ENCODE measurements around the gene CCNQ.

CCNQ gene

GRCh38 chrX:153582896-153583295 is 16.0 kb downstream of the CCNQ start:
- H3K27ac ChIP-seq (ENCODE audit: low read length) = no peak overlapping the region
- H3K27me3 ChIP-seq (ENCODE audit: control insufficient read depth in 1 of 2, insufficient read depth in 2 of 2, low read length in 2 of 2) = peaks cover 0 to 13% of the 10 kb centered on the region in 2 donors
- no peak overlapping the region for H3K4me3 ChIP-seq (ENCODE audit: low read length in 2 of 2)
- H3K9me3 ChIP-seq (ENCODE audit: control insufficient read depth in 2 of 2, low read length in 2 of 2) = no peaks in the 10 kb centered on the region
- H3K9ac ChIP-seq (ENCODE audit: low read length in 2 of 2) = no peak overlapping the region
- no peaks in the 10 kb centered on the region for H3K4me1 ChIP-seq (ENCODE audit: control insufficient read depth, insufficient read depth, low read length)
- H3K36me3 ChIP-seq (ENCODE audit: control insufficient read depth in 2 of 2, insufficient read depth in 2 of 2, low read length in 2 of 2) = peaks cover 0 to under 1% of the 10 kb centered on the region in 2 donors

- no peaks in the 10 kb centered on the region for H3K9me3 ChIP-seq (ENCODE audit: control insufficient read depth in 2 of 2, low read length in 2 of 2)
- peaks cover 0 to 17% of the 10 kb centered on the region in 2 donors for H3K27me3 ChIP-seq (ENCODE audit: control insufficient read depth in 1 of 2, insufficient read depth in 2 of 2, low read length in 2 of 2)
- H3K36me3 ChIP-seq (ENCODE audit: control insufficient read depth in 2 of 2, insufficient read depth in 2 of 2, low read length in 2 of 2) = no peaks in the 10 kb centered on the region
- H3K9ac ChIP-seq (ENCODE audit: low read length in 2 of 2) = no peak overlapping the region
- H3K27ac ChIP-seq (ENCODE audit: low read length) = no peak overlapping the region
- no peaks in the 10 kb centered on the region for H3K4me1 ChIP-seq (ENCODE audit: control insufficient read depth, insufficient read depth, low read length)
- H3K4me3 ChIP-seq (ENCODE audit: low read length in 2 of 2) = no peak overlapping the region
These were observed 18.1 kb downstream of the CCNQ start for GRCh38 chrX:153580700-153581386.

GRCh38 chrX:153578889-153579288 is 20.1 kb downstream of the CCNQ start:
- no peak overlapping the region for H3K4me3 ChIP-seq (ENCODE audit: low read length in 2 of 2)
- H3K36me3 ChIP-seq (ENCODE audit: control insufficient read depth in 2 of 2, insufficient read depth in 2 of 2, low read length in 2 of 2) = no peaks in the 10 kb centered on the region
- no peak overlapping the region for H3K27ac ChIP-seq (ENCODE audit: low read length)
- H3K9ac ChIP-seq (ENCODE audit: low read length in 2 of 2) = no peak overlapping the region
- H3K9me3 ChIP-seq (ENCODE audit: control insufficient read depth in 2 of 2, low read length in 2 of 2) = no peaks in the 10 kb centered on the region
- H3K27me3 ChIP-seq (ENCODE audit: control insufficient read depth in 1 of 2, insufficient read depth in 2 of 2, low read length in 2 of 2) = peaks cover 0 to 20% of the 10 kb centered on the region in 2 donors
- no peaks in the 10 kb centered on the region for H3K4me1 ChIP-seq (ENCODE audit: control insufficient read depth, insufficient read depth, low read length)

- H3K27me3 ChIP-seq (ENCODE audit: control insufficient read depth in 1 of 2, insufficient read depth in 2 of 2, low read length in 2 of 2) = peaks cover 0 to 24% of the 10 kb centered on the region in 2 donors
- no peak overlapping the region for H3K4me3 ChIP-seq (ENCODE audit: low read length in 2 of 2)
- H3K4me1 ChIP-seq (ENCODE audit: control insufficient read depth, insufficient read depth, low read length) = no peaks in the 10 kb centered on the region
- no peaks in the 10 kb centered on the region for H3K9me3 ChIP-seq (ENCODE audit: control insufficient read depth in 2 of 2, low read length in 2 of 2)
- no peak overlapping the region for H3K27ac ChIP-seq (ENCODE audit: low read length)
- H3K9ac ChIP-seq (ENCODE audit: low read length in 2 of 2) = no peak overlapping the region
- no peaks in the 10 kb centered on the region for H3K36me3 ChIP-seq (ENCODE audit: control insufficient read depth in 2 of 2, insufficient read depth in 2 of 2, low read length in 2 of 2)
These were observed 20.6 kb downstream of the CCNQ start for GRCh38 chrX:153578200-153578835.

- Histone ChIP-seq H3K27me3 (ENCODE audit: control insufficient read depth in 1 of 2, insufficient read depth in 2 of 2, low read length in 2 of 2) (peaks cover 0 to 29% of the 10 kb centered on the region in 2 donors), H3K27ac (ENCODE audit: low read length) (no peak overlapping the region), H3K36me3 (ENCODE audit: control insufficient read depth in 2 of 2, insufficient read depth in 2 of 2, low read length in 2 of 2) (no peaks in the 10 kb centered on the region), H3K4me1 (ENCODE audit: control insufficient read depth, insufficient read depth, low read length) (no peaks in the 10 kb centered on the region), H3K9ac (ENCODE audit: low read length in 2 of 2) (no peak overlapping the region), H3K4me3 (ENCODE audit: low read length in 2 of 2) (no peak overlapping the region), H3K9me3 (ENCODE audit: control insufficient read depth in 2 of 2, low read length in 2 of 2) (no peaks in the 10 kb centered on the region)
These were observed 22.0 kb downstream of the CCNQ start for GRCh38 chrX:153576961-153577360.

GRCh38 chrX:153576239-153576870 is 22.6 kb downstream of the CCNQ start:
- no peaks in the 10 kb centered on the region for H3K36me3 ChIP-seq (ENCODE audit: control insufficient read depth in 2 of 2, insufficient read depth in 2 of 2, low read length in 2 of 2)
- no peak overlapping the region for H3K4me3 ChIP-seq (ENCODE audit: low read length in 2 of 2)
- peaks cover 0 to 25% of the 10 kb centered on the region in 2 donors for H3K27me3 ChIP-seq (ENCODE audit: control insufficient read depth in 1 of 2, insufficient read depth in 2 of 2, low read length in 2 of 2)
- H3K9me3 ChIP-seq (ENCODE audit: control insufficient read depth in 2 of 2, low read length in 2 of 2) = no peaks in the 10 kb centered on the region
- no peaks in the 10 kb centered on the region for H3K4me1 ChIP-seq (ENCODE audit: control insufficient read depth, insufficient read depth, low read length)
- H3K9ac ChIP-seq (ENCODE audit: low read length in 2 of 2) = no peak overlapping the region
- H3K27ac ChIP-seq (ENCODE audit: low read length) = no peak overlapping the region

GRCh38 chrX:153573984-153574383 is 25.0 kb downstream of the CCNQ start:
- no peak overlapping the region for H3K9ac ChIP-seq (ENCODE audit: low read length in 2 of 2)
- H3K4me3 ChIP-seq (ENCODE audit: low read length in 2 of 2) = no peak overlapping the region
- H3K27ac ChIP-seq (ENCODE audit: low read length) = no peak overlapping the region
- H3K9me3 ChIP-seq (ENCODE audit: control insufficient read depth in 2 of 2, low read length in 2 of 2) = no peaks in the 10 kb centered on the region
- H3K36me3 ChIP-seq (ENCODE audit: control insufficient read depth in 2 of 2, insufficient read depth in 2 of 2, low read length in 2 of 2) = no peaks in the 10 kb centered on the region
- H3K27me3 ChIP-seq (ENCODE audit: control insufficient read depth in 1 of 2, insufficient read depth in 2 of 2, low read length in 2 of 2) = peaks cover 0 to 25% of the 10 kb centered on the region in 2 donors
- H3K4me1 ChIP-seq (ENCODE audit: control insufficient read depth, insufficient read depth, low read length) = no peaks in the 10 kb centered on the region

GRCh38 chrX:153572601-153573000 is 26.3 kb downstream of the CCNQ start:
- Histone ChIP-seq H3K4me3 (ENCODE audit: low read length in 2 of 2) (no peak overlapping the region), H3K27ac (ENCODE audit: low read length) (no peak overlapping the region), H3K36me3 (ENCODE audit: control insufficient read depth in 2 of 2, insufficient read depth in 2 of 2, low read length in 2 of 2) (no peaks in the 10 kb centered on the region), H3K4me1 (ENCODE audit: control insufficient read depth, insufficient read depth, low read length) (no peaks in the 10 kb centered on the region), H3K9ac (ENCODE audit: low read length in 2 of 2) (no peak overlapping the region), H3K9me3 (ENCODE audit: control insufficient read depth in 2 of 2, low read length in 2 of 2) (no peaks in the 10 kb centered on the region), H3K27me3 (ENCODE audit: control insufficient read depth in 1 of 2, insufficient read depth in 2 of 2, low read length in 2 of 2) (peaks cover 0 to 21% of the 10 kb centered on the region in 2 donors)

GRCh38 chrX:153571534-153571908 is 27.4 kb downstream of the CCNQ start:
- Histone ChIP-seq H3K27me3 (ENCODE audit: control insufficient read depth in 1 of 2, insufficient read depth in 2 of 2, low read length in 2 of 2) (peaks cover 0 to 21% of the 10 kb centered on the region in 2 donors), H3K9me3 (ENCODE audit: control insufficient read depth in 2 of 2, low read length in 2 of 2) (no peaks in the 10 kb centered on the region), H3K4me3 (ENCODE audit: low read length in 2 of 2) (no peak overlapping the region), H3K9ac (ENCODE audit: low read length in 2 of 2) (no peak overlapping the region), H3K4me1 (ENCODE audit: control insufficient read depth, insufficient read depth, low read length) (no peaks in the 10 kb centered on the region), H3K27ac (ENCODE audit: low read length) (no peak overlapping the region), H3K36me3 (ENCODE audit: control insufficient read depth in 2 of 2, insufficient read depth in 2 of 2, low read length in 2 of 2) (no peaks in the 10 kb centered on the region)

- H3K27me3 ChIP-seq (ENCODE audit: control insufficient read depth in 1 of 2, insufficient read depth in 2 of 2, low read length in 2 of 2) = peaks cover 0 to 19% of the 10 kb centered on the region in 2 donors
These were observed 29.5 kb downstream of the CCNQ start for GRCh38 chrX:153569475-153569874.

More at GRCh38 chrX:153569475-153569874, 29.5 kb downstream of the CCNQ start:
- Histone ChIP-seq H3K9ac (ENCODE audit: low read length in 2 of 2) (no peak overlapping the region), H3K4me1 (ENCODE audit: control insufficient read depth, insufficient read depth, low read length) (no peaks in the 10 kb centered on the region), H3K36me3 (ENCODE audit: control insufficient read depth in 2 of 2, insufficient read depth in 2 of 2, low read length in 2 of 2) (no peaks in the 10 kb centered on the region), H3K27ac (ENCODE audit: low read length) (no peak overlapping the region), H3K9me3 (ENCODE audit: control insufficient read depth in 2 of 2, low read length in 2 of 2) (no peaks in the 10 kb centered on the region), H3K4me3 (ENCODE audit: low read length in 2 of 2) (no peak overlapping the region)

Measured in stomach smooth muscle (tissue), 2 donors.